Measurements from ENCODE around the gene GCSH.

Gene GCSH

GRCh38 chr16:81099958-81100357, 3.8 kb upstream of the GCSH start:
- no peak for DNase-seq

- no peak for DNase-seq
Observed at GRCh38 chr16:81097230-81097629, 1.0 kb upstream of the GCSH start.

GRCh38 chr16:81096715-81097208, 567 bp upstream of the GCSH start:
- no peak for DNase-seq

GRCh38 chr16:81095653-81095952, 592 bp downstream of the GCSH start:
- no peak for DNase-seq

GRCh38 chr16:81094771-81095251, 1.4 kb downstream of the GCSH start:
- DNase-seq: no peak

- no peak for DNase-seq
Observed at GRCh38 chr16:81088836-81089235, 7.4 kb downstream of the GCSH start.

GRCh38 chr16:81081014-81081413, 15.2 kb downstream of the GCSH start:
- no peak for DNase-seq

GRCh38 chr16:81080233-81080632, 16.0 kb downstream of the GCSH start:
- DNase-seq: no peak

GRCh38 chr16:81077076-81077940, 18.9 kb downstream of the GCSH start, which contains the start of gene C16orf46:
Gene C16orf46, minus strand, starts transcription at chr16:81077238. Its CDS starts 13,283 bp downstream, at chr16:81063955.
- DNase-seq: peak; percentile 94

- peak; percentile 89 for DNase-seq
Observed at GRCh38 chr16:81076566-81077075, 19.6 kb downstream of the GCSH start.

GRCh38 chr16:81073560-81074330, 22.4 kb downstream of the GCSH start:
- DNase-seq: no peak

- DNase-seq: no peak
Observed at GRCh38 chr16:81071805-81072204, 24.4 kb downstream of the GCSH start.

- DNase-seq: no peak
Observed at GRCh38 chr16:81070979-81071378, 25.2 kb downstream of the GCSH start.

- DNase-seq: no peak
Observed at GRCh38 chr16:81069063-81069462, 27.1 kb downstream of the GCSH start.

- no peak for DNase-seq
Observed at GRCh38 chr16:81067166-81067565, 29.0 kb downstream of the GCSH start.

GRCh38 chr16:81066681-81067080, 29.5 kb downstream of the GCSH start:
- no peak for DNase-seq

- no peak for DNase-seq
Observed at GRCh38 chr16:81061871-81062608, 34.2 kb downstream of the GCSH start.

GRCh38 chr16:81061307-81061640, 34.9 kb downstream of the GCSH start:
- no peak for DNase-seq

GRCh38 chr16:81060576-81061306, 35.5 kb downstream of the GCSH start:
- no peak for DNase-seq

GRCh38 chr16:81053761-81054160, 42.4 kb downstream of the GCSH start:
- DNase-seq: no peak

- DNase-seq: no peak
Observed at GRCh38 chr16:81042821-81043220, 53.4 kb downstream of the GCSH start.

GRCh38 chr16:81041696-81042095, 54.5 kb downstream of the GCSH start:
- no peak for DNase-seq
